Myocyte (in vitro differentiated cells): ENCODE data around the gene ZKSCAN5. TPM values are rescaled to one million over a fixed set of nuclear protein-coding genes. Genes with fewer than 3 reads are reported as not detected.
"Not testable (repeated sequence)": the region's sequence is repeated elsewhere in the genome, so short reads cannot be mapped to it uniquely, and the experiment has no call there.

ENCODE experiments used
- DNase-seq: peaks from one replicate; pipeline ENCODE4 v3.0.0-alpha.2; 2012; ENCODE audit warnings: low read depth
- total RNA-seq: library from RNA; depleted of rRNA; stranded (reverse); fragments of >200 nt; gene quantifications from 2 replicates; pipeline ENCODE4 v1.2.3, GENCODE V29; 2014

Gene ZKSCAN5
- total RNA-seq, 1 donor from 2014 or later: 21.9 TPM

- DNase-seq: peak; percentile 98
Observed at GRCh38 chr7:99551767-99552463, 47.5 kb downstream of the ZKSCAN5 start, which contains the start of gene FAM200A. TSS of gene FAM200A (minus strand) at chr7:99552114. CDS start at chr7:99548407, 3,707 bp downstream.

DNA sequence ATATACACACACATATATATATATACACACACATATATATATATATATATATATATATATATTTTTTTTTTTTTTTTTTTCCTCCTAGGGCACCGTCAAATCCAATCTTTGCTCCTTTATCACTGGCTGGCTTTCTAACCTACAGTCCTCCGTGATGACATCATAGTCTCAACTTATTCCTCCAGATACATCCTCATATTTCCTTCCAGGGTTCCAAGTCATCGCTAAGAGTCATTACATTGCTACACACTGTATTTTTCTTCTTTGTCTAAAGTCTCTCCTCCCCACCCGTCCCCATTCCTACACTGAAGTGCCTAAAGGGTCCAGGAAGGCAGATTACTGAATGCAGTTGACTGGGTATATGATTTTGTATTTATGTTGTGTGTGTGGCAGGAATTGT is 48.6 kb downstream of the ZKSCAN5 start:
- DNase-seq: no peak

- no peak for DNase-seq
Observed at GRCh38 chr7:99554939-99555338, 50.5 kb downstream of the ZKSCAN5 start.

DNA sequence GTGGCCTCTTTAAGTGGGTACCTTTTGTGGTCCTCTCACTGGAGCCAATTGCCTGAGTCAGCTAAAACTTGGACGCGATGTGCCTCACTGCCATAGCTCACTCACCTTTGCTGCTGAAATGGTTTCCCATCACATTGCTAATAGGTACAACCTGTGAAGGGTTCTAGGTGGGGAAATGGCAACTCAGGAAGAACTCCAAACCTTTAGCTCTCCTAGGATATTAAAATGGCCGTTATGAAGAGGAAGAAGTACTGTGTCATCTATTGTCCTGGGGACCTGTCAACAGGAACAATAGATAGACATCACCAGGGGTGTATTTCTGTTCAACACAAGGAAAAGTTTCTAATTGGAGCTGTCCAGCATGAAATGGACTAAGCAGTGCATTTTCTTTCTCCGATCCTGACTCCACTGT is 52.7 kb downstream of the ZKSCAN5 start:
- DNase-seq: peak; percentile 43

- DNase-seq: no peak
Observed at GRCh38 chr7:99557940-99558305, 53.5 kb downstream of the ZKSCAN5 start.

GRCh38 chr7:99558306-99559174 is 54.1 kb downstream of the ZKSCAN5 start, which contains the start of gene ZNF655:
TSS of gene ZNF655 (plus strand) at chr7:99558642. CDS start at chr7:99560560, 1,918 bp downstream.
- peak; percentile 98 for DNase-seq

DNA sequence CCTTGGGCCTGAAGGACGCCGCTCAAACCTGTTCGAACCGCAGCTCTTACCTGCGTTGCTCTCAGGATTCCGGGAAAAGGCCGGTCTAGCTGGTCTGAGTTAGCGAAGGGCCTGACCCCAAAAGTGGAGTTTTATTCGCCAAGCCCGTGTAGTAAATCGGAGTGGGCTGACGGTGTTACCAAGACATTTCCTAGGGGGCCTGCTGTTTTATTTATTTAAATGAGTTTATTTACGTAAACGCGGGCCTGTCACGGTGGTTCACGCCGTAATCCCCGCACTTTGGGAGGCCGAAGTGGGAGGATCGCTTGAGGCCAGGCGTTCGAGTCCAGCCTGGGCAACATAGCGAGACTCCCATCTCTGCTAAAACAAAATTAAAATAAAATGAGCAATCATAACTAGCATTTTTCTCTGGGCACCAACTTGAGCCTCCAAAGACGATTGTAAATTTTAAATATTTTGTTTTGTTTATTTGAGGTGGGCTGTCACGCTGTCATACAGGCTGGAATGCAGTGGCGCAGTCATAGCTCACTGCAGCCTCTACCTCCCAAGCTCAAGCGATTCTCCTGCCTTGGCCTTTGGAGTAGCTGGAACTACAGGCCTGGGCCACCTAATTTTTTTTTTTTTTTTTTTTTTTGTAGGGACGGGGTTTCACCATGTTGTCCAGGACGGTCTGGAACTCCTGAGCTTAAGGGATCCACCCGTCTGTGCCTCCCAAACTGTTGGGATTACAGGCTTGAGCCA is 54.9 kb downstream of the ZKSCAN5 start:
- no peak for DNase-seq

- peak; percentile 76 for DNase-seq
Observed at GRCh38 chr7:99560834-99561736, 56.6 kb downstream of the ZKSCAN5 start.

GRCh38 chr7:99561737-99562051 is 57.2 kb downstream of the ZKSCAN5 start:
- DNase-seq: no peak

- no peak for DNase-seq
Observed at GRCh38 chr7:99562114-99562784, 57.8 kb downstream of the ZKSCAN5 start.

GRCh38 chr7:99562832-99563231 is 58.4 kb downstream of the ZKSCAN5 start:
- DNase-seq: peak; percentile 96

- peak; percentile 83 for DNase-seq
Observed at GRCh38 chr7:99563650-99564049, 59.2 kb downstream of the ZKSCAN5 start.

GRCh38 chr7:99568770-99569169 is 64.3 kb downstream of the ZKSCAN5 start:
- DNase-seq: not testable (repeated sequence)

- DNase-seq: no peak
Observed at GRCh38 chr7:99571768-99572167, 67.3 kb downstream of the ZKSCAN5 start.

GRCh38 chr7:99573257-99573656 is 68.8 kb downstream of the ZKSCAN5 start:
- no peak for DNase-seq

GRCh38 chr7:99576251-99576650 is 71.8 kb downstream of the ZKSCAN5 start:
- no peak for DNase-seq

- no peak for DNase-seq
Observed at GRCh38 chr7:99579281-99579955, 75.0 kb downstream of the ZKSCAN5 start.

GRCh38 chr7:99579956-99580777 is 75.7 kb downstream of the ZKSCAN5 start:
- peak; percentile 64 for DNase-seq
